HL-60 (cell line): ENCODE data around the gene FOXK2.

ENCODE experiments used
- DNase-seq, 2 experiments: peaks; one replicate each; pipeline ENCODE4 v3.0.0-alpha.2; 2010 to 2020; ENCODE audit warnings: low read depth in 1 of 2, low spot score in 1 of 2
- H3K27ac ChIP-seq: fragments of 250-450 bp; sonication (Bioruptor Pico); replicated peaks from 2 replicates; pipeline ENCODE4 v1.5.1; 2020; ENCODE audit warnings: mild to moderate bottlenecking, moderate library complexity
- H3K27me3 ChIP-seq: fragments of 250-450 bp; sonication (Bioruptor Pico); 2 replicates; pipeline ENCODE4 v1.5.1; 2021; ENCODE audit warnings: mild to moderate bottlenecking, moderate library complexity; ENCODE audit not compliant: insufficient read depth, poor library complexity, severe bottlenecking
- H3K4me3 ChIP-seq: replicated peaks from 2 replicates; pipeline ENCODE4 v1.5.1; 2011; ENCODE audit warnings: mild to moderate bottlenecking, control low read depth, low read length; ENCODE audit not compliant: insufficient read depth
- GABPA ChIP-seq: IDR thresholded peaks from 2 replicates; pipeline ENCODE4 v1.6.1; 2012; ENCODE audit warnings: low read depth
- POLR2AphosphoS5 ChIP-seq: IDR thresholded peaks from 2 replicates; pipeline ENCODE4 v1.6.1; 2012; ENCODE audit warnings: low read depth
- SPI1 ChIP-seq: IDR thresholded peaks from 2 replicates; pipeline ENCODE4 v1.6.1; 2012; ENCODE audit warnings: low read depth, mild to moderate bottlenecking, borderline replicate concordance
- TF ChIP-seq, protein P1 (sequence below): IDR thresholded peaks from one replicate; pipeline ENCODE4 v1.5.1; 2011; ENCODE audit warnings: low read length, control low read depth, inconsistent platforms; ENCODE audit not compliant: insufficient read depth
- TF ChIP-seq, protein P2 (sequence below): IDR thresholded peaks from 2 replicates; pipeline ENCODE4 v1.6.1; 2012; ENCODE audit warnings: low read depth; ENCODE audit not compliant: insufficient replicate concordance

The FOXK2 gene

GRCh38 chr17:82590216-82590615, 70.7 kb downstream of the FOXK2 start:
- H3K4me3 ChIP-seq = no peak overlapping the region
- TF ChIP-seq, protein P1, sequence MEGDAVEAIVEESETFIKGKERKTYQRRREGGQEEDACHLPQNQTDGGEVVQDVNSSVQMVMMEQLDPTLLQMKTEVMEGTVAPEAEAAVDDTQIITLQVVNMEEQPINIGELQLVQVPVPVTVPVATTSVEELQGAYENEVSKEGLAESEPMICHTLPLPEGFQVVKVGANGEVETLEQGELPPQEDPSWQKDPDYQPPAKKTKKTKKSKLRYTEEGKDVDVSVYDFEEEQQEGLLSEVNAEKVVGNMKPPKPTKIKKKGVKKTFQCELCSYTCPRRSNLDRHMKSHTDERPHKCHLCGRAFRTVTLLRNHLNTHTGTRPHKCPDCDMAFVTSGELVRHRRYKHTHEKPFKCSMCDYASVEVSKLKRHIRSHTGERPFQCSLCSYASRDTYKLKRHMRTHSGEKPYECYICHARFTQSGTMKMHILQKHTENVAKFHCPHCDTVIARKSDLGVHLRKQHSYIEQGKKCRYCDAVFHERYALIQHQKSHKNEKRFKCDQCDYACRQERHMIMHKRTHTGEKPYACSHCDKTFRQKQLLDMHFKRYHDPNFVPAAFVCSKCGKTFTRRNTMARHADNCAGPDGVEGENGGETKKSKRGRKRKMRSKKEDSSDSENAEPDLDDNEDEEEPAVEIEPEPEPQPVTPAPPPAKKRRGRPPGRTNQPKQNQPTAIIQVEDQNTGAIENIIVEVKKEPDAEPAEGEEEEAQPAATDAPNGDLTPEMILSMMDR = no peak
- TF ChIP-seq POLR2AphosphoS5 (no peak), GABPA (no peak), SPI1 (no peak)
- TF ChIP-seq, protein P2, sequence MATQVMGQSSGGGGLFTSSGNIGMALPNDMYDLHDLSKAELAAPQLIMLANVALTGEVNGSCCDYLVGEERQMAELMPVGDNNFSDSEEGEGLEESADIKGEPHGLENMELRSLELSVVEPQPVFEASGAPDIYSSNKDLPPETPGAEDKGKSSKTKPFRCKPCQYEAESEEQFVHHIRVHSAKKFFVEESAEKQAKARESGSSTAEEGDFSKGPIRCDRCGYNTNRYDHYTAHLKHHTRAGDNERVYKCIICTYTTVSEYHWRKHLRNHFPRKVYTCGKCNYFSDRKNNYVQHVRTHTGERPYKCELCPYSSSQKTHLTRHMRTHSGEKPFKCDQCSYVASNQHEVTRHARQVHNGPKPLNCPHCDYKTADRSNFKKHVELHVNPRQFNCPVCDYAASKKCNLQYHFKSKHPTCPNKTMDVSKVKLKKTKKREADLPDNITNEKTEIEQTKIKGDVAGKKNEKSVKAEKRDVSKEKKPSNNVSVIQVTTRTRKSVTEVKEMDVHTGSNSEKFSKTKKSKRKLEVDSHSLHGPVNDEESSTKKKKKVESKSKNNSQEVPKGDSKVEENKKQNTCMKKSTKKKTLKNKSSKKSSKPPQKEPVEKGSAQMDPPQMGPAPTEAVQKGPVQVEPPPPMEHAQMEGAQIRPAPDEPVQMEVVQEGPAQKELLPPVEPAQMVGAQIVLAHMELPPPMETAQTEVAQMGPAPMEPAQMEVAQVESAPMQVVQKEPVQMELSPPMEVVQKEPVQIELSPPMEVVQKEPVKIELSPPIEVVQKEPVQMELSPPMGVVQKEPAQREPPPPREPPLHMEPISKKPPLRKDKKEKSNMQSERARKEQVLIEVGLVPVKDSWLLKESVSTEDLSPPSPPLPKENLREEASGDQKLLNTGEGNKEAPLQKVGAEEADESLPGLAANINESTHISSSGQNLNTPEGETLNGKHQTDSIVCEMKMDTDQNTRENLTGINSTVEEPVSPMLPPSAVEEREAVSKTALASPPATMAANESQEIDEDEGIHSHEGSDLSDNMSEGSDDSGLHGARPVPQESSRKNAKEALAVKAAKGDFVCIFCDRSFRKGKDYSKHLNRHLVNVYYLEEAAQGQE = no peak
- peak overlapping the region; percentile 89 for H3K27ac ChIP-seq
- no peak for DNase-seq
- no peaks in the 10 kb centered on the region for H3K27me3 ChIP-seq

DNA sequence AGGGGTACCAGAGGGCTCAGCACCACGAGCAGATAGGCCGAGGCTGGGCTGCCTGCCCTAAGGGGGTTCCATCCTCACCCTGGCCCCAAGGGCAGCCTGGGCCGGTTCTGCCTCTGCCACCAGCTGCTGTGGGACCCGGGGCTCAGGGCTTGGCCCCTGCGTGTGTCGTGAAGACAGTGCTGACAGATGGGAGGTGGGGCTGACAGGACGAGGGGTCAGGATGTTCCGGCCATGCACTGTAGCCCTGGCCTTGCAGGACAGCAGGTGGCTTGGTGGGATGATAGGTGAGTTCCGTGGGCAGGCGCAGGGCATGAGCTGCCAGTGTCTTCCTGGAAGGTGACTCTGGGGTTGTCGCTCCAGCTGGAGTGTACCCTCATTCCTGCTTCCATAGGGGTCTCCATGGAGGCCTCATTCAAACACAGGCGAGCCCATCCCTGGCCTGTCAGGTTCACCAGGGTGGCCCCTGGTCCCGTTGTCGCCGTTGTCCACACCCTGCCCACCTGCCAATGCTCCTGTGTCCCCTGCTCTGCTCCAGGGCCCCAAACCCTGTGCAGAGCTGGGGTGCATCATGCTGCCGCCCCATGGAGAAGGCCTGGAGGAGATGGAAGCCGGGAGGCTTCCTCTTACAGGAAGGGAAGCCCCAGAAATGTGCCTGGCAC, 71.5 kb downstream of the FOXK2 start:
- Histone ChIP-seq H3K4me3 (no peak overlapping the region), H3K27me3 (no peaks in the 10 kb centered on the region), H3K27ac (peak overlapping the region; percentile 89)
- no peak for TF ChIP-seq SPI1
- no peak for TF ChIP-seq GABPA
- TF ChIP-seq, protein P2 = no peak
- TF ChIP-seq POLR2AphosphoS5 = no peak
- TF ChIP-seq, protein P1 = no peak
- peak in 1 of 2 experiments; percentile 51 for DNase-seq

DNA sequence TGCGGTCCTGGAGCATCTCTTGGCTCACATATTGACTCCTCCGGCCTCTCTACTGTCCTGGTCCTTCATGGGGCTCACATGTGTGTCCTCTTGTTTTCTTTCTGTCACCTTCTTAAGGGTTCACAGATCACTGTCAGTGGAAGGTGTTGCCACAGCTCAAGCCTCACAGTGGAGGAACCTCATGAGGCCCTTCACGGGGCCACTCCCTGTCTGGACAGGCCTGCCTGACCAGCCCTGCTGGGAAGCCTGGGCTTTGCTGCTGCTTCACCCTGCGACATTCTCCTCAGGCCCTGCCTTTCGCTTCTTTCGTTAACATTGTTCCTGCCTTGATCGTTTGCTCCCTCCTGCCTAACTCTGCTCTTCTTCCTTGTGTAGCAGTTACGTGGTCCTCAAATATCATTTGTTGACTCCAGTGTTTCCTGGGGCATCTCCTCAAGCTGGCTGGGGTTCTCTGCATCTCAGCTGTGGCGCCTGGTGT, 72.8 kb downstream of the FOXK2 start:
- peak; percentile 32 to 73 for DNase-seq
- TF ChIP-seq SPI1 (no peak), POLR2AphosphoS5 (no peak; the same call in 1 of the 2 replicates), GABPA (no peak)
- TF ChIP-seq, protein P2 = no peak
- TF ChIP-seq, protein P1 = no peak
- H3K27ac ChIP-seq = peak overlapping the region; percentile 89
- no peak overlapping the region for H3K4me3 ChIP-seq
- no peaks in the 10 kb centered on the region for H3K27me3 ChIP-seq
